ENCODE measurements around the gene CXCR3.
"Not testable (repeated sequence)": the region's sequence is repeated elsewhere in the genome, so short reads cannot be mapped to it uniquely, and the experiment has no call there.

Gene CXCR3

GRCh38 chrX:71599965-71600364 lies 18.3 kb downstream of the CXCR3 start:
- Histone ChIP-seq H3K9ac (no peak overlapping the region), H3K79me2 (no peaks in the 10 kb centered on the region), H3K27me3 (ENCODE audit: control insufficient read depth, insufficient read depth, low read length) (no peaks in the 10 kb centered on the region), H3K27ac (no peak overlapping the region), H3K36me3 (ENCODE audit: control insufficient read depth, insufficient read depth, low read length) (no peaks in the 10 kb centered on the region), H3K4me1 (no peaks in the 10 kb centered on the region), H3K9me3 (ENCODE audit: control insufficient read depth, low read length) (no peaks in the 10 kb centered on the region), H3K4me3 (ENCODE audit: low read depth, low read length) (no peak overlapping the region), H3K4me2 (ENCODE audit: low read length) (no peak overlapping the region), H2AFZ (no peak overlapping the region)
- no peak for TF ChIP-seq CTCF (IDR thresholded peaks at IDR 0.05)

- not testable (repeated sequence) for H3K9ac ChIP-seq
Measured at GRCh38 chrX:71593210-71593609, 25.1 kb downstream of the CXCR3 start.

GRCh38 chrX:71586929-71587328 lies 31.4 kb downstream of the CXCR3 start:
- no peak overlapping the region for H3K4me2 ChIP-seq (ENCODE audit: low read length)
- H2AFZ ChIP-seq = no peak overlapping the region
- H3K27ac ChIP-seq = no peak overlapping the region
- no peaks in the 10 kb centered on the region for H3K9me3 ChIP-seq (ENCODE audit: control insufficient read depth, low read length)
- H3K27me3 ChIP-seq (ENCODE audit: control insufficient read depth, insufficient read depth, low read length) = no peaks in the 10 kb centered on the region
- H3K9ac ChIP-seq = no peak overlapping the region
- no peaks in the 10 kb centered on the region for H3K79me2 ChIP-seq
- no peak overlapping the region for H3K4me3 ChIP-seq (ENCODE audit: low read depth, low read length)
- no peaks in the 10 kb centered on the region for H3K36me3 ChIP-seq (ENCODE audit: control insufficient read depth, insufficient read depth, low read length)
- TF ChIP-seq CTCF (IDR thresholded peaks at IDR 0.05) = no peak
- no peaks in the 10 kb centered on the region for H3K4me1 ChIP-seq

More at GRCh38 chrX:71593210-71593609, 25.1 kb downstream of the CXCR3 start:
- H3K36me3 ChIP-seq (ENCODE audit: control insufficient read depth, insufficient read depth, low read length); H3K27me3 ChIP-seq (ENCODE audit: control insufficient read depth, insufficient read depth, low read length); H3K9me3 ChIP-seq (ENCODE audit: control insufficient read depth, low read length); H3K4me1 ChIP-seq; H3K4me3 ChIP-seq (ENCODE audit: low read depth, low read length); H2AFZ ChIP-seq; H3K4me2 ChIP-seq (ENCODE audit: low read length); H3K79me2 ChIP-seq; H3K27ac ChIP-seq: not testable (repeated sequence)

GRCh38 chrX:71581210-71581609 lies 37.1 kb downstream of the CXCR3 start:
- H3K9me3 ChIP-seq (ENCODE audit: control insufficient read depth, low read length) = no peaks in the 10 kb centered on the region

GRCh38 chrX:71579990-71580380 lies 38.3 kb downstream of the CXCR3 start:
- Histone ChIP-seq H3K9me3 (ENCODE audit: control insufficient read depth, low read length) (no peaks in the 10 kb centered on the region), H3K27me3 (ENCODE audit: control insufficient read depth, insufficient read depth, low read length) (no peaks in the 10 kb centered on the region), H3K4me3 (ENCODE audit: low read depth, low read length) (no peak overlapping the region), H3K4me2 (ENCODE audit: low read length) (no peak overlapping the region), H3K9ac (no peak overlapping the region), H3K4me1 (no peaks in the 10 kb centered on the region), H3K36me3 (ENCODE audit: control insufficient read depth, insufficient read depth, low read length) (no peaks in the 10 kb centered on the region), H3K27ac (no peak overlapping the region), H2AFZ (no peak overlapping the region), H3K79me2 (no peaks in the 10 kb centered on the region)
- TF ChIP-seq CTCF (IDR thresholded peaks at IDR 0.05) = no peak

More at GRCh38 chrX:71581210-71581609, 37.1 kb downstream of the CXCR3 start:
- Histone ChIP-seq H3K4me1 (no peaks in the 10 kb centered on the region), H3K27ac (no peak overlapping the region), H3K27me3 (ENCODE audit: control insufficient read depth, insufficient read depth, low read length) (no peaks in the 10 kb centered on the region), H3K36me3 (ENCODE audit: control insufficient read depth, insufficient read depth, low read length) (no peaks in the 10 kb centered on the region), H3K9ac (no peak overlapping the region), H2AFZ (no peak overlapping the region), H3K4me3 (ENCODE audit: low read depth, low read length) (no peak overlapping the region), H3K4me2 (ENCODE audit: low read length) (no peak overlapping the region), H3K79me2 (no peaks in the 10 kb centered on the region)
- no peak for TF ChIP-seq CTCF (IDR thresholded peaks at IDR 0.05)

Data from parathyroid adenoma (tissue), 2 donors.